Left lung (tissue), 10 donors: Measurements from ENCODE around the gene HS6ST1. TPM values are rescaled to one million over a fixed set of nuclear protein-coding genes. Genes with fewer than 3 reads are reported as not detected.

ENCODE experiments used
- ATAC-seq: fragments of 200-7000 bp; cut with Tn5 transposase; one replicate; pipeline ENCODE4 v1.9.1; 2020; ENCODE audit warnings: moderate library complexity
- DNase-seq, 4 donors: peaks; one replicate each; pipeline ENCODE4 v3.0.0-alpha.2; 2013 to 2020
- H3K27ac ChIP-seq, 2 donors: fragments of 200-600 bp; sonication (generic) in 1 of 2; one replicate each; pipeline versions ENCODE4 v1.5.0 to v1.8.0; 2020 to 2021
- H3K27me3 ChIP-seq, 2 donors: fragments of 200-600 bp; sonication (generic) in 1 of 2; one replicate each; pipeline versions ENCODE4 v1.5.0 to v1.8.0; 2020 to 2021
- H3K36me3 ChIP-seq, 2 donors: fragments of 200-600 bp; sonication (generic) in 1 of 2; one replicate each; pipeline versions ENCODE4 v1.5.0 to v1.8.0; 2020 to 2021
- H3K4me1 ChIP-seq, 2 donors: fragments of 200-600 bp; one replicate each; pipeline ENCODE4 v1.8.0; 2021
- H3K4me3 ChIP-seq, 2 donors: fragments of 200-600 bp; sonication (generic) in 1 of 2; one replicate each; pipeline versions ENCODE4 v1.5.0 to v1.8.0; 2020 to 2021; ENCODE audit warnings: mild to moderate bottlenecking in 1 of 2
- H3K9me3 ChIP-seq, 2 donors: fragments of 200-600 bp; sonication (generic) in 1 of 2; one replicate each; pipeline versions ENCODE4 v1.5.0 to v1.8.0; 2020 to 2021
- CTCF ChIP-seq, 2 donors: fragments of 200-600 bp; sonication (generic) in 1 of 2; IDR thresholded peaks; one replicate each; pipeline versions ENCODE4 v1.5.0 to v1.8.0; 2021; ENCODE audit warnings: antibody characterized with exemption in 2 of 2
- intact Hi-C, 2 donors: fragments of 100-400 bp; cut with DNase I; formaldehyde crosslinking; loops; one replicate each; pipeline versions ENCODE4 v1.11.2 to v1.14.2; 2022
- polyA plus RNA-seq, 6 donors: library from polyadenylated mRNA; unstranded; fragments of 120-200 nt; gene quantifications; one replicate each; pipeline ENCODE4 v1.2.1, GENCODE V29; 2013; ENCODE audit not compliant: insufficient read length in 6 of 6
- total RNA-seq, 2 donors: library from RNA; stranded (reverse); fragmentation: NEBNext Ultra II Directional; extraction: Animal tissue kit (Norgen Biotek cat#: 25700); gene quantifications; one replicate each; pipeline ENCODE4 v1.2.1, GENCODE V29; 2021
- donor health status: DM: no; HTN: yes; CAD: no.
- donor health status: DM: no; HTN: no; CAD: no.

The HS6ST1 gene
- total and polyA plus RNA-seq, 8 donors: 29.3 to 46.4 (median 37.2) TPM

GRCh38 chr2:128345436-128346165 is 26.9 kb upstream of the HS6ST1 start:
- Histone ChIP-seq H3K9me3 (peaks cover 0 to 6% of the 10 kb centered on the region in 2 donors), H3K27ac (no peak overlapping the region), H3K36me3 (no peaks in the 10 kb centered on the region), H3K4me3 (no peak overlapping the region), H3K27me3 (no peaks in the 10 kb centered on the region), H3K4me1 (peaks cover 14 to 16% of the 10 kb centered on the region in 2 donors)
- no peak for DNase-seq
- TF ChIP-seq CTCF (IDR thresholded peaks at IDR 0.05): no peak
- intact Hi-C loops: no loop called here
- no peak for ATAC-seq

- H3K36me3 ChIP-seq: no peaks in the 10 kb centered on the region
- H3K4me3 ChIP-seq: no peak overlapping the region
- H3K27ac ChIP-seq: no peak overlapping the region
- no peak for ATAC-seq
- no peaks in the 10 kb centered on the region for H3K27me3 ChIP-seq
- peaks cover 0 to 6% of the 10 kb centered on the region in 2 donors for H3K9me3 ChIP-seq
- DNase-seq: no peak
- TF ChIP-seq CTCF (IDR thresholded peaks at IDR 0.05): no peak
- intact Hi-C loops: no loop called here
- H3K4me1 ChIP-seq: peaks cover 14 to 16% of the 10 kb centered on the region in 2 donors
Measured at GRCh38 chr2:128344101-128344500, 25.4 kb upstream of the HS6ST1 start.

- no peak overlapping the region for H3K27ac ChIP-seq
- intact Hi-C loops: no loop called here
- no peak overlapping the region for H3K4me3 ChIP-seq
- H3K27me3 ChIP-seq: no peaks in the 10 kb centered on the region
- no peak for DNase-seq
- peaks cover 7 to 12% of the 10 kb centered on the region in 2 donors for H3K4me1 ChIP-seq
- peaks cover 0 to 6% of the 10 kb centered on the region in 2 donors for H3K9me3 ChIP-seq
- ATAC-seq: no peak
- TF ChIP-seq CTCF (IDR thresholded peaks at IDR 0.05): no peak
- no peaks in the 10 kb centered on the region for H3K36me3 ChIP-seq
Measured at GRCh38 chr2:128343459-128343858, 24.8 kb upstream of the HS6ST1 start.

- intact Hi-C loops: no loop called here
- Histone ChIP-seq H3K27ac (no peak overlapping the region), H3K36me3 (no peaks in the 10 kb centered on the region), H3K4me1 (peaks cover 0 to 3% of the 10 kb centered on the region in 2 donors), H3K27me3 (no peaks in the 10 kb centered on the region), H3K9me3 (peaks cover 0 to 11% of the 10 kb centered on the region in 2 donors), H3K4me3 (no peak overlapping the region)
- no peak for DNase-seq
- TF ChIP-seq CTCF (IDR thresholded peaks at IDR 0.05): no peak
- no peak for ATAC-seq
Measured at GRCh38 chr2:128342550-128342949, 23.9 kb upstream of the HS6ST1 start.

- Histone ChIP-seq H3K27ac (no peak overlapping the region), H3K4me1 (no peaks in the 10 kb centered on the region), H3K27me3 (no peaks in the 10 kb centered on the region), H3K36me3 (no peaks in the 10 kb centered on the region), H3K4me3 (no peak overlapping the region), H3K9me3 (peaks cover 0 to 11% of the 10 kb centered on the region in 2 donors)
- intact Hi-C loops: no loop called here
- ATAC-seq: no peak
- DNase-seq: no peak
- TF ChIP-seq CTCF (IDR thresholded peaks at IDR 0.05): no peak
Measured at GRCh38 chr2:128341621-128342020, 23.0 kb upstream of the HS6ST1 start.
